ENCODE measurements around the gene MRTFB. TPM values are rescaled to one million over a fixed set of nuclear protein-coding genes. Genes with fewer than 3 reads are reported as not detected.

MRTFB gene
- total RNA-seq, 1 donor from 2014 or later = 18.5 TPM

DNA sequence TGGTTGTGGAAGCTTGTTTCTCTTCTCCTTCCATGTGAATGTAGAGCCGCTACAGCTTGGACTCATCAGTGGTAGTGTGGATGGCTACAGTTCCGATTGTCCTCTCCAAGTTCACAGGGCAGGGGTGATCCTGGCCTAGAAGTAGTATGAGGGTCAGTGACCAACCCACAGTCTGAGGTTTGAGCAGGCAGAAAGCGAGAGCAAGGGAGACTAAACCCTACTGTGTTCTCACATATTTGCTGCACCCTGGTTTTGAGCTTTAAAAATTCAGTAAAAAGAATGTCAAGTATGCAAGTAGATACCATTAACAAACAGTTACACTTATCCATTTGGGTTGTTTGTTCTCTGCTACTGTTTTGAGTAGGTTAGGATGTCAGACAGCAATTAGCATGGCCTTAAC is 148.9 kb downstream of the MRTFB start:
- DNase-seq (ENCODE audit: low spot score) = no peak
- ATAC-seq = no peak

DNA sequence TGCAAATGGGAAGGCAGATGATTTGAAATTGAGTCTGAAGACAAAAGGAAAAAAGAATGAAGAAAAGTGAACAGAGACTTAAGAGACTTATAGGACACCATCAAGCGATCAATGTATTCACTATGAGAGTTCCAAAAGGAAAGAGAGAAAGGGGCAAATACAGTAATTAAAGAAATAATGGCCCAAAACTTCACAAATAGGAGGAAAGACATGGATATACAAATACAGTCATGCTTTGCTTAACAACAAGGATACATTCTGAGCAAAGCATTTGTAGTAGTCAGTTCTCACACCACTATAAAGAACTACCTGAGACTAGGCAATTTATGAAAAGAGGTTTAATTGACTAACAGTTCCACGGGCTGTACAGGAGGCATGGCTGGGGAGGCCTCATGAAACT is 152.5 kb downstream of the MRTFB start:
- no peak for ATAC-seq
- DNase-seq (ENCODE audit: low spot score) = no peak

DNA sequence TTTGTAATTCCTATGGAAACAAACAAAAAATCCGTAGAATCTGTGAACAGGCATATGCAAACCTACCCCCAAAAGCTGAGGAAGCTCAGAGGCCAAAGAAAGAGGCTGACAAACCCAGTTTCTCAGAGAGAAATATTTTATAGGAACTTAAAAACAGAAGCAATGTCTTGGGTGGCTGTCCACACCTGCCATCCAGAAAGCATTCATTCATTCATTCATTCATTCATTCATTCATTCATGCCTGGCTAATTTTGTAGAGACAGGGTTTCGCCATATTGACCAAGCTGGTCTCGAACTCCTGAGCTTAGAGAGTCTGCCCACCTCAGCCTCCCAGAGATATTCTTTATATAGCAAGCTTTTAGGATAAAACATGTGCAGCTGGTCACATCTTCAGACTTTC is 154.3 kb downstream of the MRTFB start:
- ATAC-seq (no peak), DNase-seq (ENCODE audit: low spot score) (no peak)

DNA sequence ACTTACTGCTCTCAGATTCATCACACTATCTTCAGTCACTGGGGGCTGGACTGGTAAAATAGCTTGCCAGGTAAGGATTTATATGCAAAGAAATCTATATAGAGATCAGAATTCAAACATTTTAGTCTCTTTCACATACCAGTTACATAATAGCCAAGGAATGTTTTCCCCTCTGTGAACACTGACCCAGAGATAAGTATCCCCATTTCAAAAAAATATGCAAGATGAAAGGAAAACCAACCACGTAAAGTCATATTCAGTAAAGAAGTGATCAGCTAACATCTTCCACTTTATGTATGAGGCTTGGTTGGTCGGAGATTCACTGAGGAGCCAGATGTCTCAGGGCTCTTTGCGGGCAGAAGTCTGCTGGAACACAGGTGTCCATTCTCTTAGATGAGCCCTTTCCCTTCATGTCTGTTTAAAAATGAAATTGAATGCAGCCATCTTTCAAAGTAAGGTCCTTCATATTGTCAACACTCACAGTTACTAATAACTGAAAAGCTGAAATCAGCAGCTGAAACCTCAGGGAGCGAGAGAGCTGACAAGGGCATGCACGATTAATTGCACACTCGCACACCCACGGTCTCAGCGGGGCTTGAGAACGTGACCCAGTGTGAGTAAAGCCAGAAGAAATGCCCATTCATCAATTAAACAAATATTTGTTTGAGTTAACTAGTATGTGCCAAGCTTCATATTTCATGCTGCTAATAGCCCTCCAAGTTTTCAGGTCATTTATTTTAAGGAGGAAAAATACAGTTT is 161.2 kb downstream of the MRTFB start:
- DNase-seq (ENCODE audit: low spot score) (no peak), ATAC-seq (peak; percentile 58)

DNA sequence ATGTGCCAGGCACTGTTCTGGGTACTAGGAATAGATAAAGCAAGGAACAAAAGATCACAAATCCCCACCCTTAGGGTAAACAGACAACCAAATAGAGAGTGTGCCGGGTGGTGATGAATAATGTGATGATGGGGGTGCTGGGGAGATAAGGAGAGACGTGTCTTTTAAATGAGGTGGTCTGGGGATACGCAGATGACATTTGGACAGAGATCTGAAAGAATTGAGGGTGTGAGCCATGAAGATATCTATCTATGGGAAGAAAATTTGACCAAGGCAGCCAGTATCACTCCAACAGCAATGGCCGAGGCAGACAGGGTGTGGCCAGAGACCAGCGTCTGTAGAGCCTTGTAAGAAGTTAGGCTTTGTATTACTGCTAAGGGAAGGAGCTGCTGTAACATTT is 165.3 kb downstream of the MRTFB start:
- no peak for ATAC-seq
- DNase-seq (ENCODE audit: low spot score) = no peak

DNA sequence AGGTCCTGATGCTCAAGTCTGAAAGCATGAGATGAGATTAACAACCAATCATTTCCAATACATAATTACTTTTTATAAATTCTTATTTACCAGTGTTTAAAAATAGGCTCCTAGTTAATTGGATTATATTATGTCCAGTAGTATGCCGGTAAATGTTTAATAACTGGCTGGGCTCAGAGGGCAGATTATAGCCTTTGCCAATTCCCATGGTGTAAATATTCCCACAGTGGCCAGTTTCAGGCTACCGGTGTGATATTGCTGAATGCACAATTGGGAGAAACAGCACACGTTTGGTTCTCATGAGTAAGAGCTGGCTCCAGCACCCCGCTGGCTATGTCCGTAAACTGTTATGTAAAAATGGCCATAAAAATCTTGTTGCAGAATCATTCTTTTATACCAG is 167.6 kb downstream of the MRTFB start:
- DNase-seq (ENCODE audit: low spot score) (no peak), ATAC-seq (no peak)

DNA sequence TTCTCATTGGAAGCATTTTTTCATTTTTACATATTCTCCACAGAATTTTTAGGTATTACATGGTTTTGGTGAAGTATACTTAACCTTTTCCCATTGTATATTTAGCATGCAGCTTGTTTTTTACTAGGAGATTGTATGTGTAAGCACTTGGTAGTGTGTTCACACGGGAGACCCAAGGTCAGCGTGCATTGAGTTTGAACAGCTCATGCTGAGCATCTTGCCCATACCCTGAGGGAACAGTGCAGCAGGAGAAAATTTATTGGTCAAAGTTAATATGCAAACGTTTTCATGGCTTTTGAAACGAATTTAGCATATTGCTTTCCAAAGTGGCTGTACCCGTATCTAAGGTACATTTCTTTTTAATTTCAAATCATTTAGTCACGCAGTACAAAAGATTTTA is 168.7 kb downstream of the MRTFB start:
- ATAC-seq (peak; percentile 34), DNase-seq (ENCODE audit: low spot score) (no peak)

DNA sequence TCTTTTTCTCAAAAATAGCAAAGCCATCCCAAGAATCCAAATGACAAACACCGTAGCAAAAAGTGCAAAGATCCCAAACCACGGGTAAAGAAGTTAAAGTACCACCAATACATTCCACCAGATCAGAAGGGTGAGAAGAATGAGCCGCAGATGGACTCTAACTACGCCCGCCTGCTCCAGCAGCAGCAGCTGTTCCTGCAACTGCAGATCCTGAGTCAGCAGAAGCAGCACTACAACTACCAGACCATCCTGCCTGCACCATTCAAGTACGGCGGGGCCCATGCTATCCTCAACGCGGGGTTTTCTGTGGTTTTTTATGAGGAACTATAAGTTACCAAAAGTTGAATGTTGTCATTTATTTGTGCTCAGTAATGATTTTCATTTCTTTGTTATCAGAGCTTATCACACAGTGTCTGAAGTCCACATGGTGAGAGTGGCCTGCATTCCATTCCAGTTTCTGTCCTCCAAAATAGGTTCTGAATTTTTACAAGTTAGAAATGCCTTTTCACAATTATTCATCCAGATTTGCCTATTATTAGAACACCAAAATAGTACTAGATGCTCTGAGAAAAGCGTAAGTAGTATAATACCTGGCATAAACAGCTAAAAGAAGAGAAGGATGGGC is 169.2 kb downstream of the MRTFB start:
- DNase-seq (ENCODE audit: low spot score) (no peak), ATAC-seq (peak; percentile 76)

DNA sequence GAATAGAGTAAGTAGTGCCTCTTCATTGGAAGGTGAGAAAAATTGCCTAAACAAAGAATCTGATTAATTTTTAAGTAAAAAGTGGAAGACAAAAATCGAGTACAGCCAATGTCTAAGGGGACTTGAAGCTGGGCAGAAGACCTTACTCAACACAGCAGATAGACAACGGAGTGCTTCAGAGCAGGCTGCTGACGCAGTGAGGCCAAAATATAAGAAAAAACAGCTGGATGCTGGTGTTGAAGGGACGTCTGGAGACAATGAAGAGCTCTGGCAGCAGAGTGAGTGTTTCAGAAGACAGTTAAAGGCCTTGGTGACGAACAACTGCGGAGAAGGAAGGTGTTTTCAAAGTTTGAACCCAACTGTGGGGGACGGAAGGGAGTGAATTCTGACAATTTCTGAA is 169.8 kb downstream of the MRTFB start:
- DNase-seq (ENCODE audit: low spot score) (no peak), ATAC-seq (no peak)

DNA sequence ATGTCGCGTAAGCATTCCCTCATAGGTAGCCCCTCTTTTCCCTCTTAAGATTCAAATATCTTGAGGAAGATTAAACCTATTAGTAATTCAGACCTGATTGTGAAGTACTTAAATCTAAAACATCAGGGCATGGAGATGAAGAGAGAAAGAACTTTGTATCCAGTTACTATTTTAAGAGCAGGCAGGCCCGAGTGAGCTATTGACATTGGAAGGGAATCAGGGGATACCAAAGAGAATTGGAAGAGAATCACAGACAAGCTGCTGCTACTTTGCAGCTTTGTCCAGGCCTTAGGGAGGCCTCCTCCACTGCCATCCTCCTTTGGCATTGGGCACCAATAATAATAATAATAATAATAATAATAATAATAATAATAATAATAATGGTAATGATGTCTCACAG is 170.5 kb downstream of the MRTFB start:
- peak; percentile 55 for DNase-seq (ENCODE audit: low spot score)
- peak; percentile 87 for ATAC-seq

DNA sequence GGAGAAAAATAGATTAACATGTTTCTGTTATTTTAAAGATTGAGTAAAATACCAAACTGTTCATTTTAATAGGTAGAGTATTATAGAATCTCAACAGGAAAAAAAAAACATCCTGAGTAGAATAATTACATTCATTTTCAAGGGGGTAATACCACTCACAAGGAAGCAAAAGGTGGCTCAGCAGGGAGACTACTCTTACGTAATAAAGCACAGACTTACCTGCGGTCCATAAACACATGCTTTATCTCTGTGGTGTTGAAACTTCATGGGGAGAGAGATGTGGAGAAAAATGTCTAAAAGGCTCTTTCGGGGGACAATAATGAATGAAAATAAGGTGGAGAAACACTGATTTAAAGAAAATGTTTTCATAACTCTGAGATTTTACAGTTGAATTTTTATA is 171.7 kb downstream of the MRTFB start:
- ATAC-seq = no peak

DNA sequence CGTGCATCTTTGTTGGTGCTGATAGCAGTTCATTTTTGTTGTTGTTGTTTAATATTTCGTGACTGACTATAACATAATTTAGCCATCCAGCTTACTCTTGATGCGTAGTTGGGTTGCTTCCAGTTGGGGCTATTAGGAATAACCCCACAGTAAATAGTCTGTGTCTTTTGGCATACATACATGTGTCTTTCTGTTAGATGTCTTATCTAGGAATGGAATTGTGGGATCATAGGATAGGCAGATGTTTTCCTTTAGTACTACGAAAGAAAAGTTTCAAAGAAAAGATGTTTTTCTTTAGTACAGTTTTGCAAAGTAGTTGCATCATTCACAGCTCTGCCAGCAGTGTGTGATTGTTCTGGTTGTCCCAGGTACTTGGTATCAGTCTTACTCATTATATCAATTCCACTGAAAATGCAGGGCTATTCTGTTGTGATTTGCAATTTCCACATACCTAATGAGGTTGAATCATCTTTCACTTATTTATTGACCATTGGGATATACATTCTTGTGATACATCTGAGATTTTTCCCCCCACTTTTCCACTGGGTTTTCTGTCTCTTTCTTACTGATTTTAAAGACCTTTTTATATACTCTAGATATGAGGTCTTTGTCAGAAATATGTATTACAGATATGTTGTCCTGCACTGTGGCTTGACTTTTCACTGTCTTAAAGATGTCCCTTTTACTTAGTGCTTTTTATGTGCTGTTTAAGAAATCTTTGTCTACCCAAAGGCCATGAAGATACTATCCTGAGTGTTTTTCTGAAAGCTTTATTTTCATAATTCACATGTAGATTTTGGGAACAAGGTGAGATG is 173.3 kb downstream of the MRTFB start:
- DNase-seq (ENCODE audit: low spot score) = no peak
- ATAC-seq = no peak

More for the DNA sequence above, 171.7 kb downstream of the MRTFB start:
- DNase-seq (ENCODE audit: low spot score) = no peak

DNA sequence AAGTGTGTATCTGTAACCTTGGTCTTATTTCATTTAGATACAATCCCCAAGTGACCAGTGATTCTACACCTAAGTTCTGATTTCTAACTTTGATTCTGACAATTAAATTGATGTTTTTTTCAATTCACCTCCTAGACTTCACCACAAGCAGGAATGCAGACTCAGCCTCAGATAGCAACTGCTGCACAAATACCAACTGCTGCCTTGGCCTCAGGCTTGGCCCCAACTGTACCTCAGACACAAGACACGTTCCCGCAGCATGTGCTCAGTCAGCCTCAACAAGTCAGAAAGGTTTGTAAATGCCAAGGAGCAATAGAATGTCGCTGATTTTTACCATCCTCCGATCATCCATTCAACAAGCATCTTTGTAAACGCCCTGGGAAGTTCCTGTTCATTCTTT is 177.7 kb downstream of the MRTFB start:
- DNase-seq (ENCODE audit: low spot score) (no peak), ATAC-seq (no peak)

DNA sequence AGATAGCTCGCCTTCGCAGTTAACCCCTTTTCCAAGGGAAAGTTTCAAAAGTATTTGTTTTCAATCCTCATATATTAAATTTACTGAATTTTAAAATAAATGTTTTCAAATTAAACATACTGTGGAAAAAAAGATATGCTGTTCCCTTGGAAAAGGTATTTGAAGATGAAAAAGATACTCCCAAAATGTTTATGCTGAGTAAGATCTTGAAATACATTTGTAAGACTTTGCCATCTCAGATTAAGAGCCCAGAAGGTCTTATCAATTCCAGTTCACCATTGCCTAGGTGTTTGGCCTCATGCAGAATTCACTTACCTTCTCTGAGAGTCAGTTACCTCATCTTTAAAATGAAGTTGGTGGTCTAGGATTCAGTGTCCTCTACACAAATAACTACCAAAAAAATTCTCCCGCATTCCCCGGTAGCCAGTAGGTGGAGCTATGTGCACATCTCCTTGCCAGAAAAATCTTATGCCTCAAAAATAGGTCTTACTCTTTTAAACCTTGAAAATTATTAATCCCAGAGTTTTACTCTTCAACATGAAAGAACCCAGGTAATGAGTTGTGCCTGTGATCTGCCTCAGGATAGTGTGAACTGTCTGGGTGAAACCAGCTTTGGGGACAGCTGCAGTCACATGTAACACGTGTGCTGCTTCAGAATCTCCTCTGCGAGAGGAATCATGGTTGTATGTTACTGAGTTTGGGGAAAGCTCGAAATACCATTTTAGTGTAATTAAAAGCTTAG is 178.3 kb downstream of the MRTFB start:
- ATAC-seq (peak; percentile 78), DNase-seq (ENCODE audit: low spot score) (no peak)

DNA sequence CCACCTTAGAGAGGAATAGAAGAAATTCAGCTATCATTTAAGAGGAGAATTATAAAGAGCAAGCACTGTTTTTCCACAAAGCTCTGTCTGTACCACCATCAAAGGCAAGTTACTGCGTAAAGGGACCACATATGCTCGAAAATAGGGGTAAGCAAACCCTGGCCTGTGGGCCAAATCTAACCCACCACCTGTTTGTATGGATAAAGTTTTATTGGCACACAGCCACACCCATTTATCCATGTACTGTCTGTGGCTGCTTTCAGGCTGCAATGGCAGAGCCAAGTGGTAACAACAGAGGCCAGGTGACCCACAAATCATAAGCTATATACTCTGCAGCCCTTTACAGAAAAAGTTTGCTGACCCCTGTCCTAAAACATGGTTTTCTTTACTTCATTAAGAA is 180.3 kb downstream of the MRTFB start:
- no peak for DNase-seq (ENCODE audit: low spot score)
- ATAC-seq = no peak

DNA sequence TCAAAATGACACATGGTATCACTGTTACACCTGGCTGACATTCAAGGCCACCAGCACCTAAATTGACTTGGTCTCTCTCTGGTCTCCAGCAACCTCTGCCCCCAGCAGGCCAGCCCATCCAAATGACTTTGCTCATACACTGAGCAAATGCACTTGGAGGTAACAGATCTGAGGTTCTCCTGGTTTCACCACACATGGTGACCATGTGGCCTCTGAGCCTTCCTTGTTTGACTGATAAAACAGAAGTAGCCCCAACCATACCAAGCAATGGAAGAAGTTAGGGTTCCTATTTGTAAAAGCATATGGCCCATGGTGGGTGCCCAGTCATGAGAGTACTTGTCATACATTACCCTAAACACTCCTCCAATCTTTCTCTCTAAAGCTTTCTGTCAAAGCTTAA is 181.7 kb downstream of the MRTFB start:
- ATAC-seq = no peak
- DNase-seq (ENCODE audit: low spot score) = no peak

DNA sequence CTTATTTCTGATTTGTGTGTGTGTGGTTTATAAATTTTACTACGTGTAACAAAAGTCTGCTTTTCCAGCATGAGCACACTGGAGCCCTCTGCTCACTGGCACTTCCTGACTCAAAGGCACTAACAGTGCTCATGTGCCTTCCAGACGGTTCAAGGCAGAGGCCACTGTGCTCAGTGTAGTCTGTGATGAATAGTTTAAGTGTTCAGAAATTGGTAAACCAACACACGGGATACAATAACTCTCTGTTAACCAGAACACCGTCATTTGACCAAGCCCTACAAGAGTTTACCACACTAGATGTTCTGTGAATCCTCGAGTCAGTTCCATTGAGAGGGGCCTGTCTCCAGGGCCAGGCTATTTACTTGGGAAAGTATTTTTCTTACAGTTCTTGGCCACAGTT is 191.9 kb downstream of the MRTFB start:
- ATAC-seq = no peak
- DNase-seq (ENCODE audit: low spot score) = no peak

DNA sequence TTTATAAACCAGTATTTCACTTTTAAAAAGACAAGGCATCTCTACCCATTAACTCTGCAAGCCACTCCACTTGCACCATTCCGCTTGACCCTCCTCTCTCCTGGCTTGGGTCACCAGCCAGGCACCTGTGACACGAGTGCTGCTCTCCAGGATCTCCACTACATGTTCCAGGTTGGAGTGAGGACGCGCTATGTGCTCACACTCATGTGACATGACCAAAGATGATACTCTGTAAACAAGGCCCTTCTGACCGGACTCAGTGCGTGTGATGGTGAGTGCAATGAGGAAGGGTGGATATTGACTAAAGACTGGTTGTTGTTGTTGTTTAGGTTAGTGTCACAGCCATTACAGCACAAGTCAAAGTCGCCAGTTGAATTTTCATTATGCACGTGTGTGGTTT is 192.7 kb downstream of the MRTFB start:
- ATAC-seq = no peak
- DNase-seq (ENCODE audit: low spot score) = no peak

DNA sequence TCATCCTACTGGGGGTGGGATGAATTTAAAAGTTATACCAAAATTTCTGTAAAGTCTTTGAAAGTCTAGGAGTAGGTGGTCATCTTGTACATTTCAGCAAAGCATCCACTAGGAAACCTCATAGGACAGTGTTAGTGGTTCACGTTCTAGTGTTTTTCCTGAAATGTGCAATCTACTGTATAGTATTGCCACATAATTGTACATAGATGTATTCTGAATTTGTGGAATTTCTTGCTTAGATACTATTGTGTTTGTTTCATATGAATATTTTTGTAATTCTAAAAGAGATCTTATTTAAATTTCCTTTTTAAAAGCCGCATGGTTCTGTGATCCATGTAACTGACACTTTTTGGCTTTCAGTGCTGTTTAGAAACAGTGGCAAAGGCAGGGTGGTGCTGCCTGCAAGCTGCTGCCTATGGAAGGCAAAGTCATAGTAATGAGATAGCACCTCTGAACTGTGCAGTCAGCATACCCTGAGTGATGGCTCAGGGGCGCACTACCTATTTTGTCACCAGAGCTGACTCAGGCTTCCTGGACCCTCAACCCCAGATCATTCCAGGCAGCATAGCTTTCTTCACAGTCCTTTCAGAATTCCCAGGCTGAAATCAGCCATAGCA is 193.3 kb downstream of the MRTFB start:
- ATAC-seq (no peak), DNase-seq (ENCODE audit: low spot score) (no peak)

DNA sequence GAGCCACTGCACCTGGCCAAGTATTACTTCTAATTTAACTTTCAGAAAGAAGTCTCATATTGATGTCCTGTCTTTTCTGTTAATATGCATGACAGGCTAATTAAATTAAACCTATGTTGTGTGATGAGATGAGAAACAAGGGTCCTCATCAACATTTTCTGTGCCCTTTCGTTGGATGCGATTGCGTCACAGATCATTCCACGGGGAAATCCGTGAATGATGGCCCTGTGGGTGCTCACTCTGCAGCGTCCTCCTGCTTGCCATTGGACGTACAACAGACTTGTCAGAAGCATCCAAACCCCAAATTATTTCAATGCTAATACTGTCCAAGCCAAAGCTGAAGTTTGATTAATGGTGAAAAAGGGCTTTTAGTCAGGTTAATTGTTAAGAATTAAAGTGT is 197.0 kb downstream of the MRTFB start:
- DNase-seq (ENCODE audit: low spot score) (no peak), ATAC-seq (no peak)

DNA sequence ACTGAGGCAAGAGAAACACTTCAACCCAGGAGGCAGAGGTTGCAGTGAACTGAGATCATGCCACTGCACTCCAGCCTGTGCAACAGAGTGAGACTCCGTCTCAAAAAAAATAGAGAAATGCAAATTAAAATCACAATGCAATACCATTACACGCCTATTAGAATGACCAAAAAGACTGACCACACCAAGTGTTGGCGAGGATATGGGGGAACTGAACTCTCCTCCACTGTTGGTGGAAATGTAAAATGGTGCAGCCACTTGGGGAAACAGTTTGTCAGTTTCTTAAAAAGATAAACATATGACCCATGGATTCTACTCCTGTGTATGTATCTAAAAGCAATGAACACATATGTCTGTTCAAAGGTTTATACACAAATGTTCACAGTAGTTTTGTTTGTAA is 204.8 kb downstream of the MRTFB start:
- DNase-seq (ENCODE audit: low spot score) (no peak), ATAC-seq (no peak)

All from left lobe of liver (tissue), 2 donors.